Ovary (tissue), 9 donors: ENCODE data around the gene FAM8A1. TPM values are rescaled to one million over a fixed set of nuclear protein-coding genes. Genes with fewer than 3 reads are reported as not detected.

Source experiments
- DNase-seq, 5 donors: peaks; one replicate each; pipeline ENCODE4 v3.0.0-alpha.2; 2019 to 2020
- H3K27ac ChIP-seq, 2 donors: fragments of 200-600 bp; one replicate each; pipeline versions ENCODE4 v1.5.1 to v1.8.0; 2019 to 2022
- H3K27me3 ChIP-seq: fragments of 200-600 bp; one replicate; pipeline ENCODE4 v1.8.0; 2022
- H3K36me3 ChIP-seq: fragments of 200-600 bp; sonication (generic); one replicate; pipeline ENCODE4 v1.5.1; 2019
- H3K4me1 ChIP-seq: one replicate; pipeline ENCODE4 v1.8.1; 2013; ENCODE audit warnings: mild to moderate bottlenecking, moderate library complexity; ENCODE audit not compliant: insufficient read depth
- H3K4me3 ChIP-seq: fragments of 200-600 bp; sonication (generic); one replicate; pipeline ENCODE4 v1.5.1; 2017
- H3K9me3 ChIP-seq, 2 donors: fragments of 200-600 bp in 1 of 2; sonication (generic) in 1 of 2; one replicate each; pipeline versions ENCODE4 v1.5.1 to v1.8.1; 2013 to 2019; ENCODE audit warnings: mild to moderate bottlenecking in 1 of 2, moderate library complexity in 1 of 2
- CTCF ChIP-seq, 3 donors: fragments of 450-650 bp in 2 of 3; fragments of 200-600 bp in 1 of 3; IDR thresholded peaks; one replicate each; pipeline versions ENCODE4 v1.5.1 to v1.8.0; 2016 to 2022; ENCODE audit warnings: antibody characterized with exemption in 3 of 3, mild to moderate bottlenecking in 1 of 3
- EP300 ChIP-seq: sonication (generic); formaldehyde crosslinking; IDR thresholded peaks from one replicate; pipeline ENCODE4 v1.6.1; 2017; ENCODE audit warnings: antibody characterized with exemption
- POLR2A ChIP-seq: fragments of 450-650 bp; IDR thresholded peaks from one replicate; pipeline ENCODE4 v1.6.1; 2017; ENCODE audit warnings: antibody characterized with exemption, mild to moderate bottlenecking, moderate library complexity
- WGBS, 3 donors: extraction: QIAGEN DNeasy Blood & Tissue Kit in 1 of 3; methylation state at CpG; one replicate each; pipeline versions ENCODE4 v1.1.5 to v1.1.7; 2013 to 2017; 5-methylcytosine and 5-hydroxymethylcytosine counted together
- intact Hi-C, 4 donors: fragments of 100-400 bp; cut with DNase I; formaldehyde crosslinking; loops; one replicate each; pipeline versions ENCODE4 v1.11.0 to v1.15.1; 2022 to 2023
- polyA plus RNA-seq, 2 donors: library from polyadenylated mRNA; stranded (reverse); fragments of 200-250 nt in 1 of 2; fragments of 350-450 nt in 1 of 2; fragmentation: Illumina TruSeq in 1 of 2; extraction: RNeasy Lipid Tissue Mini Kit (QIAGEN cat#74804) in 1 of 2; gene quantifications; one replicate each; pipeline ENCODE4 v1.2.3, GENCODE V29; 2013 to 2014
- total RNA-seq, 7 donors: library from RNA; depleted of rRNA in 2 of 7; stranded (reverse); fragments of >200 nt in 2 of 7; fragmentation: NEBNext Ultra II Directional in 3 of 7; extraction: Animal tissue kit (Norgen Biotek cat#: 25700) in 3 of 7; gene quantifications; one replicate each; pipeline versions ENCODE4 v1.1.0 to v1.2.4, GENCODE V29; 2016 to 2023
- donor health status: DM: no; HTN: no; CAD: no; lungs with moderate emphysema.
- donor health status: DM: no; HTN: no; CAD: no.
- donor health status: Bipolar disorder and iron deficiency.
- donor health status: DM: yes; HTN: yes; CAD: no.
- donor health status: DM: no; HTN: no; CAD: no.
- donor health status: DM: yes; HTN: yes; CAD: no.

The FAM8A1 gene
- total and polyA plus RNA-seq, 9 donors = 25.4 to 39.7 (median 31.0) TPM

- Histone ChIP-seq H3K4me3 (no peak overlapping the region), H3K27me3 (no peaks in the 10 kb centered on the region), H3K4me1 (no peaks in the 10 kb centered on the region), H3K36me3 (no peaks in the 10 kb centered on the region), H3K27ac (no peak overlapping the region), H3K9me3 (no peaks in the 10 kb centered on the region)
- intact Hi-C loops = no loop called here
- WGBS, 3 donors = 81 to 92% (median 84%) methylated on average over 8 of the region's 8 CpGs
- no peak for DNase-seq
- TF ChIP-seq CTCF (IDR thresholded peaks at IDR 0.05) = no peak
These were observed 29.9 kb downstream of the FAM8A1 start for GRCh38 chr6:17629824-17630510.

- Histone ChIP-seq H3K27me3 (no peaks in the 10 kb centered on the region), H3K9me3 (no peaks in the 10 kb centered on the region), H3K4me3 (no peak overlapping the region), H3K36me3 (no peaks in the 10 kb centered on the region), H3K4me1 (no peaks in the 10 kb centered on the region), H3K27ac (no peak overlapping the region)
- no peak for TF ChIP-seq EP300
- TF ChIP-seq POLR2A = no peak
- no peak for TF ChIP-seq CTCF (IDR thresholded peaks at IDR 0.05)
- WGBS, 3 donors = 50 to 66% (median 55%) methylated on average over 5 of the region's 5 CpGs
- intact Hi-C loops = no loop called here
- no peak for DNase-seq
These were observed 30.5 kb downstream of the FAM8A1 start for GRCh38 chr6:17630511-17631073.

- H3K4me1 ChIP-seq = no peaks in the 10 kb centered on the region
- intact Hi-C loops = no loop called here
- TF ChIP-seq EP300 (no peak), POLR2A (no peak), CTCF (IDR thresholded peaks at IDR 0.05) (no peak)
- H3K36me3 ChIP-seq = no peaks in the 10 kb centered on the region
- whole genome bisulfite sequencing, 3 donors = 93 to 98% (median 95%) methylated on average over 1 of the region's 1 CpG
- H3K27ac ChIP-seq = no peak overlapping the region
- no peak overlapping the region for H3K4me3 ChIP-seq
- no peaks in the 10 kb centered on the region for H3K27me3 ChIP-seq
- H3K9me3 ChIP-seq = no peaks in the 10 kb centered on the region
- DNase-seq = no peak
These were observed 32.8 kb downstream of the FAM8A1 start for GRCh38 chr6:17632934-17633333.

GRCh38 chr6:17633465-17634188, 33.5 kb downstream of the FAM8A1 start:
- Histone ChIP-seq H3K36me3 (no peaks in the 10 kb centered on the region), H3K9me3 (no peaks in the 10 kb centered on the region), H3K4me1 (no peaks in the 10 kb centered on the region), H3K27ac (no peak overlapping the region), H3K27me3 (no peaks in the 10 kb centered on the region), H3K4me3 (no peak overlapping the region)
- 89 to 95% (median 91%) methylated on average over 2 of the region's 2 CpGs for WGBS, 3 donors
- no peak for DNase-seq
- intact Hi-C loops = no loop called here
- TF ChIP-seq EP300 = no peak
- no peak for TF ChIP-seq POLR2A
- TF ChIP-seq CTCF (IDR thresholded peaks at IDR 0.05) = no peak
